Measurements from ENCODE around the gene EIF1. TPM values are rescaled to one million over a fixed set of nuclear protein-coding genes. Genes with fewer than 3 reads are reported as not detected.
A peak's percentile ranks its signal among the peaks of the same experiment; 100 is the strongest.
"Not testable (repeated sequence)": the region's sequence is repeated elsewhere in the genome, so short reads cannot be mapped to it uniquely, and the experiment has no call there.

Gene EIF1
- total RNA-seq = 100 to 1,000 TPM; 596 to 603 TPM
- long read RNA-seq, transcript EIF1-203 (4 exons, 2,330 nt) = major isoform, 301 of 319 reads
- long read RNA-seq, partial matches to known transcripts = 2 of 319 reads
- long read RNA-seq, other reads (novel, unspliced or antisense) = 7 of 319 reads

GRCh38 chr17:41688641-41689496 lies at the start of gene EIF1:
Gene EIF1 (plus strand): TSS chr17:41688885. CDS start chr17:41689039, 154 bp downstream.
- ATAC-seq = peak; percentile 79
- intact Hi-C loops (cut with DNase I, micrococcal nuclease) = no loop called here
- DNase-seq = peak; percentile 100

GRCh38 chr17:41638941-41639340 lies 49.7 kb upstream of the EIF1 start:
- no peak for DNase-seq
- ATAC-seq = no peak
- intact Hi-C loops (cut with DNase I, micrococcal nuclease) = no loop called here

- DNase-seq (no peak), ATAC-seq (no peak)
- intact Hi-C loops (cut with DNase I, micrococcal nuclease) = loop anchor here (10.0 kb wide), 2 partner anchors 85 to 725 kb away; no protein-coding TSS in a partner anchor
These were observed 48.9 kb upstream of the EIF1 start for GRCh38 chr17:41639492-41640473.

- intact Hi-C loops (cut with DNase I, micrococcal nuclease) = loop anchor here (10.0 kb wide), 2 partner anchors 86 to 726 kb away; no protein-coding TSS in a partner anchor
- not testable (repeated sequence) for DNase-seq, ATAC-seq
These were observed 48.1 kb upstream of the EIF1 start for GRCh38 chr17:41640596-41640995.

- DNase-seq (no peak), ATAC-seq (no peak)
- intact Hi-C loops (cut with DNase I, micrococcal nuclease) = loop anchor here (10.0 kb wide), 2 partner anchors 88 to 728 kb away; no protein-coding TSS in a partner anchor
These were observed 46.2 kb upstream of the EIF1 start for GRCh38 chr17:41642252-41643156.

- no peak for DNase-seq
- intact Hi-C loops (cut with DNase I, micrococcal nuclease) = loop anchor here (5.0 to 10.0 kb wide), 3 partner anchors 92 to 732 kb away; no protein-coding TSS in a partner anchor
- no peak for ATAC-seq
These were observed 41.5 kb upstream of the EIF1 start for GRCh38 chr17:41647038-41647813.

GRCh38 chr17:41647940-41648410 lies 40.7 kb upstream of the EIF1 start:
- intact Hi-C loops (cut with DNase I, micrococcal nuclease) = loop anchor here (5.0 to 10.0 kb wide), 3 partner anchors 93 to 733 kb away; no protein-coding TSS in a partner anchor
- DNase-seq = peak; percentile 82 to 96
- ATAC-seq = peak; percentile 57

GRCh38 chr17:41648411-41649195 lies 40.1 kb upstream of the EIF1 start:
- intact Hi-C loops (cut with DNase I, micrococcal nuclease) = loop anchor here (5.0 to 10.0 kb wide), 3 partner anchors 94 to 734 kb away; no protein-coding TSS in a partner anchor
- DNase-seq (peak; percentile 84 to 91), ATAC-seq (peak; percentile 66)

GRCh38 chr17:41649923-41650519 lies 38.7 kb upstream of the EIF1 start:
- no peak for DNase-seq
- intact Hi-C loops (cut with DNase I, micrococcal nuclease) = loop anchor here (5.0 to 10.0 kb wide), 3 partner anchors 95 to 735 kb away; no protein-coding TSS in a partner anchor
- no peak for ATAC-seq

GRCh38 chr17:41650794-41651624 lies 37.7 kb upstream of the EIF1 start:
- ATAC-seq (no peak), DNase-seq (no peak)
- intact Hi-C loops (cut with DNase I, micrococcal nuclease) = no loop called here

GRCh38 chr17:41651625-41652460 lies 36.8 kb upstream of the EIF1 start:
- ATAC-seq (peak; percentile 52), DNase-seq (peak; percentile 87 to 94)
- intact Hi-C loops (cut with DNase I, micrococcal nuclease) = no loop called here

- intact Hi-C loops (cut with DNase I, micrococcal nuclease) = no loop called here
- DNase-seq (no peak), ATAC-seq (no peak)
These were observed 36.2 kb upstream of the EIF1 start for GRCh38 chr17:41652461-41652970.

GRCh38 chr17:41653421-41653820 lies 35.3 kb upstream of the EIF1 start:
- no peak for DNase-seq
- intact Hi-C loops (cut with DNase I, micrococcal nuclease) = no loop called here
- ATAC-seq = no peak
